Left lung (tissue), 10 donors: ENCODE results near the gene KISS1. TPM values are rescaled to one million over a fixed set of nuclear protein-coding genes. Genes with fewer than 3 reads are reported as not detected.

Experiments used
- ATAC-seq: fragments of 200-7000 bp; cut with Tn5 transposase; one replicate; pipeline ENCODE4 v1.9.1; 2020; ENCODE audit warnings: moderate library complexity
- DNase-seq, 4 donors: peaks; one replicate each; pipeline ENCODE4 v3.0.0-alpha.2; 2013 to 2020
- H3K27ac ChIP-seq, 2 donors: fragments of 200-600 bp; sonication (generic) in 1 of 2; one replicate each; pipeline versions ENCODE4 v1.5.0 to v1.8.0; 2020 to 2021
- H3K27me3 ChIP-seq, 2 donors: fragments of 200-600 bp; sonication (generic) in 1 of 2; one replicate each; pipeline versions ENCODE4 v1.5.0 to v1.8.0; 2020 to 2021
- H3K36me3 ChIP-seq, 2 donors: fragments of 200-600 bp; sonication (generic) in 1 of 2; one replicate each; pipeline versions ENCODE4 v1.5.0 to v1.8.0; 2020 to 2021
- H3K4me1 ChIP-seq, 2 donors: fragments of 200-600 bp; one replicate each; pipeline ENCODE4 v1.8.0; 2021
- H3K4me3 ChIP-seq, 2 donors: fragments of 200-600 bp; sonication (generic) in 1 of 2; one replicate each; pipeline versions ENCODE4 v1.5.0 to v1.8.0; 2020 to 2021; ENCODE audit warnings: mild to moderate bottlenecking in 1 of 2
- H3K9me3 ChIP-seq, 2 donors: fragments of 200-600 bp; sonication (generic) in 1 of 2; one replicate each; pipeline versions ENCODE4 v1.5.0 to v1.8.0; 2020 to 2021
- CTCF ChIP-seq, 2 donors: fragments of 200-600 bp; sonication (generic) in 1 of 2; IDR thresholded peaks; one replicate each; pipeline versions ENCODE4 v1.5.0 to v1.8.0; 2021; ENCODE audit warnings: antibody characterized with exemption in 2 of 2
- intact Hi-C, 2 donors: fragments of 100-400 bp; cut with DNase I; formaldehyde crosslinking; loops; one replicate each; pipeline versions ENCODE4 v1.11.2 to v1.14.2; 2022
- polyA plus RNA-seq, 6 donors: library from polyadenylated mRNA; unstranded; fragments of 120-200 nt; gene quantifications; one replicate each; pipeline ENCODE4 v1.2.1, GENCODE V29; 2013; ENCODE audit not compliant: insufficient read length in 6 of 6
- total RNA-seq, 2 donors: library from RNA; stranded (reverse); fragmentation: NEBNext Ultra II Directional; extraction: Animal tissue kit (Norgen Biotek cat#: 25700); gene quantifications; one replicate each; pipeline ENCODE4 v1.2.1, GENCODE V29; 2021
- donor health status: DM: no; HTN: yes; CAD: no.
- donor health status: DM: no; HTN: no; CAD: no.

Gene KISS1
- total and polyA plus RNA-seq, 8 donors = 0.38 to 2.3 (median 0.92) TPM; not detected in 4

- Histone ChIP-seq H3K4me1 (no peaks in the 10 kb centered on the region), H3K36me3 (no peaks in the 10 kb centered on the region), H3K27me3 (peaks cover 0 to 8% of the 10 kb centered on the region in 2 donors), H3K27ac (no peak overlapping the region), H3K4me3 (no peak overlapping the region), H3K9me3 (no peaks in the 10 kb centered on the region)
- no peak for TF ChIP-seq CTCF (IDR thresholded peaks at IDR 0.05)
- ATAC-seq (no peak), DNase-seq (no peak)
- intact Hi-C loops = no loop called here
These were observed 16.2 kb downstream of the KISS1 start for GRCh38 chr1:204180133-204180532.

GRCh38 chr1:204178487-204179281 lies 17.6 kb downstream of the KISS1 start:
- intact Hi-C loops = no loop called here
- Histone ChIP-seq H3K9me3 (no peaks in the 10 kb centered on the region), H3K27ac (no peak overlapping the region), H3K4me3 (no peak overlapping the region), H3K36me3 (no peaks in the 10 kb centered on the region), H3K27me3 (peaks cover 0 to 6% of the 10 kb centered on the region in 2 donors), H3K4me1 (no peaks in the 10 kb centered on the region)
- ATAC-seq (no peak), DNase-seq (no peak)
- TF ChIP-seq CTCF (IDR thresholded peaks at IDR 0.05) = no peak

- Histone ChIP-seq H3K36me3 (no peaks in the 10 kb centered on the region), H3K9me3 (no peaks in the 10 kb centered on the region), H3K4me1 (no peaks in the 10 kb centered on the region), H3K27me3 (peaks cover 0 to 6% of the 10 kb centered on the region in 2 donors), H3K4me3 (no peak overlapping the region), H3K27ac (no peak overlapping the region)
- intact Hi-C loops = no loop called here
- no peak for DNase-seq
- no peak for ATAC-seq
- TF ChIP-seq CTCF (IDR thresholded peaks at IDR 0.05) = no peak
These were observed 19.2 kb downstream of the KISS1 start for GRCh38 chr1:204177133-204177532.

- H3K27me3 ChIP-seq = peaks cover 0 to 6% of the 10 kb centered on the region in 2 donors
- TF ChIP-seq CTCF (IDR thresholded peaks at IDR 0.05) = no peak
- intact Hi-C loops = no loop called here
These were observed 20.2 kb downstream of the KISS1 start for GRCh38 chr1:204176049-204176448.

GRCh38 chr1:204174958-204175357 lies 21.3 kb downstream of the KISS1 start:
- intact Hi-C loops = no loop called here
- H3K4me1 ChIP-seq = no peaks in the 10 kb centered on the region
- H3K27ac ChIP-seq = no peak overlapping the region
- H3K36me3 ChIP-seq = no peaks in the 10 kb centered on the region
- peaks cover 0 to 10% of the 10 kb centered on the region in 2 donors for H3K9me3 ChIP-seq
- TF ChIP-seq CTCF (IDR thresholded peaks at IDR 0.05) = no peak
- no peak for DNase-seq
- ATAC-seq = no peak
- H3K4me3 ChIP-seq = no peak overlapping the region
- peaks cover 0 to 6% of the 10 kb centered on the region in 2 donors for H3K27me3 ChIP-seq

More at GRCh38 chr1:204176049-204176448, 20.2 kb downstream of the KISS1 start:
- Histone ChIP-seq H3K36me3 (no peaks in the 10 kb centered on the region), H3K9me3 (no peaks in the 10 kb centered on the region), H3K4me3 (no peak overlapping the region), H3K27ac (no peak overlapping the region), H3K4me1 (no peaks in the 10 kb centered on the region)
- DNase-seq = no peak
- ATAC-seq = no peak
